A549 treated with CpdA at 1 μM for 4 hours (cell line): ENCODE results near the gene GSG1L2. TPM values are rescaled to one million over a fixed set of nuclear protein-coding genes. Genes with fewer than 3 reads are reported as not detected.

Experiments used
- total RNA-seq: library from RNA; stranded (reverse); fragments of 200-300 nt; extraction: Qiagen RNA extraction; gene quantifications from 5 replicates; pipeline ENCODE4 v1.2.3, GENCODE V29; 2022; ENCODE audit warnings: low read depth

GSG1L2 gene
- total RNA-seq, result not detected in 5 replicates

GRCh38 chr17:9821921-9822320 is at the start of gene GSG1L2:
Gene GSG1L2, minus strand, starts transcription at chr17:9822079. Its CDS starts 8 bp downstream, at chr17:9822071.

GRCh38 chr17:9825641-9826150 is 3.8 kb upstream of the GSG1L2 start, which contains the start of gene GLP2R:
Gene GLP2R, plus strand, starts transcription at chr17:9825924. Its CDS starts 140 bp downstream, at chr17:9826064.

GRCh38 chr17:9790889-9791876 is 30.7 kb downstream of the GSG1L2 start, which contains the start of gene DHRS7C:
Gene DHRS7C, minus strand, starts transcription at chr17:9791592. Its CDS starts 308 bp downstream, at chr17:9791284.

Other genes starting within 250 kb of the GSG1L2 start
- 60.8 to 83.5 TPM (median 63.3 TPM) in 5 replicates for gene STX8, start 246.3 kb downstream of the GSG1L2 start, total RNA-seq
- 0.29 TPM in 1 of 5 replicates, not detected in the others for gene CFAP52, start 245.4 kb downstream of the GSG1L2 start, total RNA-seq
- 3.9 to 5.3 TPM (median 4.5 TPM) in 5 replicates for gene USP43, start 176.6 kb downstream of the GSG1L2 start, total RNA-seq
- not detected in 5 replicates for gene DHRS7C, start 30.5 kb downstream of the GSG1L2 start, total RNA-seq
- gene GLP2R, start 3.8 kb upstream of the GSG1L2 start, total RNA-seq, result 8.5 to 14.7 TPM (median 9.3 TPM) in 5 replicates
- 0.08 TPM in 1 of 5 replicates, not detected in the others for gene RCVRN, start 83.2 kb upstream of the GSG1L2 start, total RNA-seq